T-helper 2 cell treated with Interferon-gamma antibody and Interleukin-4, amounts not matched to agents 100 ng/mL and 5 ng/mL, for 36 hours (primary cell): ENCODE data around the gene CTU1. TPM values are rescaled to one million over a fixed set of nuclear protein-coding genes. Genes with fewer than 3 reads are reported as not detected.
"Not testable (repeated sequence)": the region's sequence is repeated elsewhere in the genome, so short reads cannot be mapped to it uniquely, and the experiment has no call there.

Experiments
- intact Hi-C: fragments of 100-400 bp; cut with micrococcal nuclease; formaldehyde crosslinking; loops from one replicate; pipeline ENCODE4 v1.15.1; 2023
- total RNA-seq: library from RNA; stranded (reverse); gene quantifications from 2 replicates; pipeline ENCODE4 v1.2.3, GENCODE V29; 2022

The CTU1 gene
- 8.2 and 9.0 TPM in 2 replicates for total RNA-seq

GRCh38 chr19:51108066-51108804 lies at the start of gene CTU1:
Gene CTU1, minus strand, starts transcription at chr19:51108409. Its CDS starts 3,840 bp downstream, at chr19:51104569.
- intact Hi-C loops, result loop anchor here (1.0 to 10.0 kb wide), 3 partner anchors 303 to 597 kb away; partner anchors contain the start of genes CLEC11A and JOSD2

GRCh38 chr19:51157265-51157664 lies 49.1 kb upstream of the CTU1 start:
- intact Hi-C loops, result no loop called here

DNA sequence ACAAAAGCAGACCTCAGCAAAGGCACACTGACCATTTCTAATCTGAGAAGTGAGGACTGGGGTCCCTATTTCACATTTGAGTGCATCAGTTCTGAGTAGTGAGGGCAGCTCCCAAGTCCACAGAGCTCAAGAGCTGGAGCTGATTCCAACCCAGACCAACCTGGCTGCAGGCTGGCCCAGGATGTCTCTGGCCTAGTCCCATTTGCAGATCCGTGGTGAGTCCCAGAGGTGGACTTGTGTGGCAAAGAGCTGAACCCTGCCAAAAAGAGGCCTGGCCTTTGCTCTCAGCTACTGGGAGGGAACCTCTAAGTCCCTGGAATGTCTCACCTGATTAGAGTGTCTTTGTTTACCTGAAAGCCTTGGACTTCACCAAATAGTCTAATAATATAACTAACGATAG lies 48.5 kb upstream of the CTU1 start:
- intact Hi-C loops, result no loop called here

DNA sequence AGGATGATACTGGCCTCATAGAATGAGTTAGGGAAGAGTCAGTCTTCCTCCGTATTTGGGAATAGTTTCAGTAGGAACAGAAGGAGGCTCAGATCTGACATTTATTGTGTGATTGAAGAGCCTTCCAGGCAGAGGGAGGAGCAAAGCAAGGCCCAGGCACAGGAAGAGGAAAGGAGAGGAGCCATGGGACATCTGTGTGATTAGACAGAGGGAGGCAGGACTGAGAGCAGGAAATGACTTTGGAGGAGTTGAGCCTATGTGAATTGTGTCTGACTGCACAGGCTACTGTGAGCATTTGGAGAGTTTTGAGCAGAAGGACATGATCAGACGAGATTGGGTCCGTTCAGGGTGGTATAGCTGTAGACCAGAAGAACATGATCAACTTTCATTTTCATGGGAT lies 42.4 kb upstream of the CTU1 start:
- intact Hi-C loops, result no loop called here

- intact Hi-C loops, result no loop called here
These were observed 40.4 kb upstream of the CTU1 start for GRCh38 chr19:51148580-51148979.

- intact Hi-C loops, result no loop called here
These were observed 39.5 kb upstream of the CTU1 start for GRCh38 chr19:51147663-51148062.

DNA sequence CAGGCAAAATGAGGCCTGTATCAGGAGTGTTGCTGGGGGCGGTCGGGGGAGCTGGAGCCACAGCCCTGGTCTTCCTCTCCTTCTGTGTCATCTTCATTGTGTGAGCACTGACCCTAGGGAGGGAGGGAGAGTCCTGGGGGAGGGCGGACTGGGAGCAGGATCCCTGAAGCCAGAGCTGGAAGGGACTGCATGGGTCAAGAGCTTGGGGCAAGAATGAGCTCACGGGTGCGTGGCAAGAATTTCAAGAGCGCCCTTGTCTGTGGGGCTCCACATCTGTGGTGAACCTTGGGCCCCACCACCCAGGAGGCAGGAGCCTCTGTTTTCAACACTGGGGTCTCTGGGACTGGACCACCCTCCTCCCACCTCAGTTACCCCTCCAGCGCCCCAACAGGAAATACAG lies 38.5 kb upstream of the CTU1 start:
- intact Hi-C loops, result no loop called here

GRCh38 chr19:51145916-51146493 lies 37.8 kb upstream of the CTU1 start:
- intact Hi-C loops, result no loop called here

DNA sequence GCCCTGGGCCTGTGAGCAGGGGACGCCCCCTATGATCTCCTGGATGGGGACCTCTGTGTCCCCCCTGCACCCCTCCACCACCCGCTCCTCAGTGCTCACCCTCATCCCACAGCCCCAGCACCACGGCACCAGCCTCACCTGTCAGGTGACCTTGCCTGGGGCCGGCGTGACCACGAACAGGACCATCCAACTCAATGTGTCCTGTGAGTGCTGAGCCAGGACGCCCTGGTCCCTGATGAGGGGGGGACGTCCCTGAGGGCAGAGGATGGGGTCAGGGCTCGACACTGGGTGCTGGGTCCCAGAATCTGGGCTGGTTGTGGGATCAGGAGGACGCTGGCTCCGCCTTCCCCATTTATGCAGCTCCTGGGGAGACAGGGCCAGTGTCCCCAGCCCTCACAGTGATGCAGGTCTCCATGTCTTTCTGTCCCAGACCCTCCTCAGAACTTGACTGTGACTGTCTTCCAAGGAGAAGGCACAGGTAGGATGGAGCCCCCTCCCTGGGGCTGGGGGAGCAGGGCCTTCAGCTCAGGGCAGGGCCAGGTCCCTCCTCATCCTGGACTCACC lies 36.4 kb upstream of the CTU1 start:
- intact Hi-C loops, result no loop called here

- intact Hi-C loops, result no loop called here
These were observed 35.3 kb upstream of the CTU1 start for GRCh38 chr19:51143486-51143885.

- intact Hi-C loops, result not testable (repeated sequence)
These were observed 34.7 kb upstream of the CTU1 start for GRCh38 chr19:51142809-51143475.

DNA sequence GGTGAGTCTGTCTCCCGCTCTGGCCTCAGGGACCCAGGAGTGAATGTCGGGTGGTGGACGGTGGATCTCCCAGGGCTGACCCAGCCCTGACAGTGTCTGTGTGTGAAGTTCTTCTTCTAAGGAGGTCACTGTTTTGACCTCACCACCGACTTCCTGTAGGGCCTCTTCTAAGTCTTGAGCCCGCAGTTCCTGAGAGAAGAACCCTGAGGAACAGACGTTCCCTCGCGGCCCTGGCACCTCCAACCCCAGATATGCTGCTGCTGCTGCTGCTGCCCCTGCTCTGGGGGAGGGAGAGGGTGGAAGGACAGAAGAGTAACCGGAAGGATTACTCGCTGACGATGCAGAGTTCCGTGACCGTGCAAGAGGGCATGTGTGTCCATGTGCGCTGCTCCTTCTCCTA lies 33.9 kb upstream of the CTU1 start, which contains the start of gene SIGLEC7:
TSS of gene SIGLEC7 (plus strand) at position 183 of the 400 bp plus-strand sequence. CDS start at position 252, 69 bp downstream.
- intact Hi-C loops, result no loop called here

GRCh38 chr19:51141181-51141580 lies 33.0 kb upstream of the CTU1 start:
- intact Hi-C loops, result no loop called here

DNA sequence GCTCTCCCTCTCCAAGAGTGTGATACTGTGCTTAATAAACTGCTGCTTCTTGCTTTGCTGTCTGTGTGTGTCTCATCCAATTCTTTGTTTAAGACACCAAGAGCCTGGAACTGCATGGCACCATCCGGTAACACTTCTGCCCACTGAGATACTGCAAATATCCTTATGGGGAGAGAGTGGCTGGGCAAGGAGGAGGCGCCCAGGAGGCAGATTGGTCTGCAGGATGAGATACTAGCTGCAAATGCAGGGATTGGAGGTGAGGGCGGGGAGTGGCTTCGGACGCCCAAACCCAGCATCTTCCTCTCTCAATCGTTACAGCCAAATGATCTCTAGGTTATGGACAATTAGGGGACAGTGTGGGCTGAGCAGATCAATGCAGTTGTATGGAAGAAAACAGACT lies 32.2 kb upstream of the CTU1 start:
- intact Hi-C loops, result no loop called here

DNA sequence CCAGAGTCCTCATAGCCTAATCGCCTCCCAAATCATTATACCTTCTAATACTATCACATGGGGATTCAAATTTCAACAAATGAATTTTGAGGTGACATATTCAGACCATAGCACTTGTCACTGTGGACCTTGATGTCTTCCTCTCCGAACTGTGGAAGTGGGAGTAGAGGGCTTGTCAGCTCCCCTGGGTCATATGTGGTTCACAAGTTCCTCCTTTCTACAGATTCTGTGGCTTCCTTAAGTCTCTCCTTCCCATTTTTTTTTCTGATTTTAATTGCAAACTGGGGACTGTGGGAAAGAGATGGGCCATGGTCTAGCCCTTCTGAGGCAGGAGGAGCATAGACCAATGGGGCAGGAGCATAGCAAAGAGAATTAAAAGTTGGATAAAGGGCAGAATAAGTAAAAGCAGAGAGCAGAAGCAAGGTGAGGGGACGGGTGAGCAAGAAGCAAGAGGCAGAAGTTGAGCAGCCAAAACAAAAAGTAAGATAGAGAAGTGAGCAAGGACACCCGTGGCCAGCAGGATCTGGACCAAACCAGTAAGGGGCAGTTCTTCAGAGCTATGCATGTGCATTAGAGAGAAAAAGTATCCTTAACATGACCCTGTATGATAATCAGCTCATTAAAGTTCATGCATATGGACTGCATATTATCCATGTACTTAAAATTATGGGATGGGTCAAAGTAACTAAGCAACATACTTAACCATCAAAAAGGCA lies 31.2 kb upstream of the CTU1 start:
- intact Hi-C loops, result no loop called here

DNA sequence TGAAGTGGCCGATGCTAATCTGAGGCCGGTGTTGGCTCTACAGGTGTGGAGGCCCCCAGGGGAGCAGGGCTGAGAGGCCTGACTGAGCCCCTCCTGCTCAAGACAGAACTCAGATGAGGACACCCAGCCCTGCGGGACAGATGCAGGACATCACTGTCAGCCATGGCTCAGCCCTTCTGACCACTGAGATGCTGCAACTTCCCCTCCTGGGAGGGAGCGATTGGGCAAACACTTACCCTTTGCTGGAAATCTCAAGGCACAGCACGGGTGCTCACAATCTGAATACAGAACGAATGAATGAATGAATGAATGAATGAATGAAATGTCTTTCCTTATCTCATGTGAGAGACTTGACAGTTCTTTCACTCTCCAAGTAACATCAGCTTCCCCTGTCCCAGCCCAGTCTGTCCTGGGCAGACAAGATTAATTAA lies 30.4 kb upstream of the CTU1 start:
- intact Hi-C loops, result no loop called here

GRCh38 chr19:51137792-51138425 lies 29.7 kb upstream of the CTU1 start:
- intact Hi-C loops, result no loop called here

GRCh38 chr19:51136851-51137551 lies 28.8 kb upstream of the CTU1 start:
- intact Hi-C loops, result no loop called here

DNA sequence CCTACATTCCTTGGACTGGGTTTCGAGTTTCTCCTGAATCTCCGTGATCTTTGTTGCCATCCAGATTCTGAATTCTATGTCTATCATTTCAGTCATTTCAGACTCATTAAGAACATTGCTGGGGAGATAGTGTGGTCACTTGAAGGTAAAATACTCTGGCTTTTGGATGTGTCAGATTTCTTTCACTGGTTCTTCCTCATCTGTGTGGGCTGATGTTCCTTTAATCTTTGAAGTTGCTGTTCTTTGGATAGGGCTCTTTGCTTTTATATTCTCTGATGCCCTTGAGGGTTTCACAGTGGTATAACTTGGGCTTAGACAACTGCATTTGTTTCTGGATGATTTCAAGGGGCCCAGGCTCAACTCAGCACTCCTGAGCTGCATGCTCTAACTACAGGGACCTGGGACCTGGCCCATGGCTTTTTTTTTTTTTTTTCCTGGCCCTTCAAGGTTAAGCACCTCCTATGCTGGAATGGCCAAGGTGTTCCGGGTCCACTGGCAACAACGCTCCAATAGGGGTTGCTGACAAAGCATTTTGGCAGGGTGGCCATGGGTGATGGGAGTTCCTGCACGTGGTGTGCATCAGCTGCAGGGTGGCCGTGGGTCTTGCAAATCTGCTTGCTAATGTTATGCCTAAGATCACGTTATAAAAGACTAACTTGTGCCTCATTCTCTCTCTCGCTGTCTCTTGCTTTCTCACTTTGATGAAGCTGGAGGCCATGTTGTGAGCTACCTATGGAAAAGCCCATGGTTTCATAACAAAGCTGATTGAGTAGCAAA lies 28.0 kb upstream of the CTU1 start:
- intact Hi-C loops, result no loop called here
